Neural cell (in vitro differentiated cells): ENCODE results near the gene NCOR1.

Experiments used
- EP300 ChIP-seq: fragments of 450-650 bp; conservative IDR thresholded peaks from 2 replicates; pipeline ENCODE4 v1.6.1; 2014; ENCODE audit warnings: antibody characterized with exemption, mild to moderate bottlenecking, moderate library complexity; ENCODE audit not compliant: poor library complexity, severe bottlenecking
- EZH2 ChIP-seq: fragments of 200-600, 300-800 bp; shearing (Covaris generic), sonication (generic); IDR thresholded peaks from 2 replicates; pipeline ENCODE4 v1.6.1; 2014; ENCODE audit warnings: antibody characterized with exemption, low read length, borderline replicate concordance, mild to moderate bottlenecking; ENCODE audit not compliant: insufficient read depth, poor library complexity, severe bottlenecking
- POLR2AphosphoS5 ChIP-seq: IDR thresholded peaks from 2 replicates; pipeline ENCODE4 v1.6.1; 2012
- RAD21 ChIP-seq: fragments of 450-650 bp; conservative IDR thresholded peaks from 2 replicates; pipeline ENCODE4 v1.6.1; 2014; ENCODE audit warnings: antibody characterized with exemption, mild to moderate bottlenecking, moderate library complexity
- TF ChIP-seq, protein P1 (sequence below): fragments of 450-650 bp; IDR thresholded peaks from 2 replicates; pipeline ENCODE4 v1.5.1; 2014; ENCODE audit warnings: antibody characterized with exemption, mild to moderate bottlenecking, moderate library complexity; ENCODE audit not compliant: poor library complexity, severe bottlenecking

DNA sequence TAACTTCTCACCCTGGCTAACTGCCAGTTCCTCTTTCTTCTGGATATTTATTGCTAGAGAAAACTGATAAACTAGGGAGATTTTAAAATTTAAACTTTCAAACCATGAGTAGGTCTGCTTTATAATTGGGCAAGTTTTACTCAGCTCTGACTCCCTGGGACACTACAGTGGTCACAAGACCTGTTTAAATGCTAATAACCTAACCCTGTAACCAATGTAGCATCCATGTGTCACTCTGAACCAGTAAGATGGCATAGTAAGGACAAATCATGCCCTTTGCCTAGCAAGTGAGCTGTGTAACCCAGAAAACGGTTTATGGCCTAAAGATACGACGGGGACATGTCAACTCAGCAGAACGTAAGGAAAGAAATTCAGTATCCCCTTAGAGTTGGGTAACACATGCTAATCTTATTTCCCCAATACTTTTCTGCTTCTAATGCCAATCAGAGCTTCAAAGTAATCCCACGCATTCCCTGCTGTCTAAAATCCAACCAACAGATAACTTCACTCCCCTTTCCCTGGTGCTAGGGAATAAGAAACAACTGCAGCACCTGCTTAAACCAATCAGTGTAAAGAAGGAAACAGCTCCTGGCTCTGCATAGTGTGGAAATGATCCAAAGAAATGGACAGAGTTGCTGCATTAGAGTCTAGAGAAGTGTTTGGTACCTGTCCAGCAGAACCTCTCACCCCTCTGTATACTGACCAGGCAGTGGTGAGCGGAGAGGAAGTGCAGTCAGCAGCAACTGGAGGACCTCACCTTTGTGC lies 85.7 kb downstream of the NCOR1 start:
- TF ChIP-seq, protein P1, sequence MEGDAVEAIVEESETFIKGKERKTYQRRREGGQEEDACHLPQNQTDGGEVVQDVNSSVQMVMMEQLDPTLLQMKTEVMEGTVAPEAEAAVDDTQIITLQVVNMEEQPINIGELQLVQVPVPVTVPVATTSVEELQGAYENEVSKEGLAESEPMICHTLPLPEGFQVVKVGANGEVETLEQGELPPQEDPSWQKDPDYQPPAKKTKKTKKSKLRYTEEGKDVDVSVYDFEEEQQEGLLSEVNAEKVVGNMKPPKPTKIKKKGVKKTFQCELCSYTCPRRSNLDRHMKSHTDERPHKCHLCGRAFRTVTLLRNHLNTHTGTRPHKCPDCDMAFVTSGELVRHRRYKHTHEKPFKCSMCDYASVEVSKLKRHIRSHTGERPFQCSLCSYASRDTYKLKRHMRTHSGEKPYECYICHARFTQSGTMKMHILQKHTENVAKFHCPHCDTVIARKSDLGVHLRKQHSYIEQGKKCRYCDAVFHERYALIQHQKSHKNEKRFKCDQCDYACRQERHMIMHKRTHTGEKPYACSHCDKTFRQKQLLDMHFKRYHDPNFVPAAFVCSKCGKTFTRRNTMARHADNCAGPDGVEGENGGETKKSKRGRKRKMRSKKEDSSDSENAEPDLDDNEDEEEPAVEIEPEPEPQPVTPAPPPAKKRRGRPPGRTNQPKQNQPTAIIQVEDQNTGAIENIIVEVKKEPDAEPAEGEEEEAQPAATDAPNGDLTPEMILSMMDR = no peak
- TF ChIP-seq EP300 (no peak), POLR2AphosphoS5 (no peak), EZH2 (no peak), RAD21 (no peak)
